ENCODE data around the gene ETV6.

The ETV6 gene

DNA sequence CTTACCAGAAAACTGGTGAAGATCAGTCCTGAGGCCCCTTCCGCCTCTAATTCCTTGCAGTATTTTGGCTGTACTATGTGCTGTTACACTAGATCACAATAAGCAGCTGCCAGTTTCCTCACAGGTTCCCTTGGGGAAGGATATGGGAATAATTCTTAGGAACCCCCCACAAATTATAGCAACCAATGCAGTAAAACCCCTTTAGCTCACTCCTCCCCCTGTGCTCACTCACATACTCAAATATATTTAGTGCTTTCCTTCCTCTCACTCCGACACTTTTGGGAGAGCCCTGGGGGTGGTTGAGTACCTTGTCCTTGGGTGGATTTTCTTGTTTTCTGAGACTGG is 162.7 kb downstream of the ETV6 start:
- DNase-seq, result no peak

DNA sequence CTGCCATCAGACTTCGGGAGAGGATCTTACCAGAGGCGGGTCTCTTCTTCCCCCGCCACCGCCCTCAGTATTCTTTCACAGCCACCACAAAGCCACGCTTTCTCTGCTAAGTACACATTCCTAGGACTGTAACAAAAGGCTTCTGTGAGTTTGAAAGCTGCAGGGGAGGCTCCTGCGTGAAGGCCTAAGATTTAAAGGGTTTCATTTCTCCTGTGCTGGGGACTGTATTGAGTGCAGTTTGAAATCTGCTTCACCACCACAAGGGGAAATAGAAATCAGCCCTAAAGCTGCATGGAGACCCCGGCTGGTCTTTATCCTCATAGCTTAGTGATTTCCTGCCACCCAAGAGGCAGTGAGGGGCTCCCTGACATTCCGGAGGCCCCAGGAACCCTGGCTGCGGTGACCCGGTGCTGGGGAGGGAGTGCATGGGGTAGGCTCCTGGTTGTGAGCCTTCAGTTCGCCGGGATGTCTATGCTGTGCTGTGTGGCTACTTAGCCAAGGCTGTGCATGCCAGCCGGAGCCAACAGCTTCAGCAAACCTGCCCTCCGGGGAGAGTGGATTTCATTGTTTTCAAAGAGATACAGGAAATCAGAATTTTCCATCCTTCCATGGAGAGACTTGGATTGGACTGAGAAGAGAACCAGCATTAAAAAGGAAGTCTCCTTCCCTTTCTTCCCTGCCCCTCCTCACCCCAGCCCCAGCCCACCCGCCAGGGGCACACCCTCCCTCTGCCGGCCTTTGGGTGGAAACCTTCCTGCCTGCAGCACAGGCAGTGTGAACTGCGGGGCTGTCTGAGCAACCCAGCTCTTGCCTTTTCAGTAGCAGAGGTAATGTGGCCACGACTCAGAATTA is 163.3 kb downstream of the ETV6 start:
- peak in 1 of 2 experiments; percentile 10 for DNase-seq

GRCh38 chr12:11813438-11813813 is 164.0 kb downstream of the ETV6 start:
- no peak for DNase-seq

DNA sequence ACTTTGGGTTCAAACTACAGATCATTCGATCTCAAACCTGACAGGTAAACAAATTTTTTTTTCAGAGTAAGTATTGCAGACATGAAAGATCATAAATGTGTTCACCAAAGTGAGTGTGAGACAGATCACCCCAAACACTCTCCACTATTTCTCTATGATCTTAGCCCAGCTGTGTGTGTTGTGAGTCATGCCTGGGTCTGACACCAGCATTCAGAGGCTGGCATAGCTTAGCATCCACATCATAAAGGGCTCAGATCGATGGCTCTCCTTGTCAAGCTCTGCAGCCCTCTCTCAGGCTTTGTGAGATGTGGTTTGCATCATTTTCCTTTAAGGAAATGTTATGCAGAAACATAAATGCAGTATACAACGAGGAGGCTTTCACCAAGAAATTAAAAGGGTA is 164.9 kb downstream of the ETV6 start:
- no peak for DNase-seq

DNA sequence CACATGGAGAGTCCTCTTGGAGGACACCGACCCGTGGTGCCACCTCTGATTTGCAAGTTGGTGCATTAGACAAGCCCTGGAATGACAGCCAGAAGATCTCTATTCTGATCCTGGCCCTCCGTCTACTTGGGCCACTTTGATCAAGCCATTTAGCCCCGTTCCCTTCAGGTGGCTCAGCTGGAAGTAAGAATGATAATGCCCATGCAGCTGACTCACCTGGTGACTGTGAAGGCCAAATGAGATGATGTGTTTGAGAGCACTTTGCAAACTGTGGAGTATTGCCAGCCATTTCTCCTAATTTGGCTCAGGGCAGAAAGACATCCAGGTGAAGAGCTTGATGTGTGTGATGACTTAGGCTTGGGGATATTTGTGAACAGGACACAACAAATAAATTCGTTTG is 165.9 kb downstream of the ETV6 start:
- DNase-seq, result no peak

DNA sequence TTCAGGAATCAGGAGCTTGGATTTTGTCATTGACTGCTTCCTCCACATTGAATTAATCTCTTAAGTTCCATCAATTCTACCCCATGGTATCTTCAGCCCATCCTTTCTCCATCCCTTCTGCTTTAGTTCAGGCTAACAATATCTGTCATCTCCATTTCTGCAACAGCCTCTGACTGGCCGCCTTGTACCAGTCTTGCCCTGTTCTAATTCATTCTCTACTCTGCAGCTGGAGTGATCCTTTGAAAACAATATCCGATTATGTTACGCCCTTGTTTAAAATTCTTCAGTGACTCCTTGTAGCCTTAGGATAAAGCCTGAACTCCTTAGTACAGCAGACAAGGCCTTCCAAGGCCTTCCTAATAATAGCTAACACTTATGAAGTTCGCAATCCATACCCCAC is 170.2 kb downstream of the ETV6 start:
- DNase-seq, result no peak

- no peak for DNase-seq
Observed at GRCh38 chr12:11820476-11820875, 171.0 kb downstream of the ETV6 start.

DNA sequence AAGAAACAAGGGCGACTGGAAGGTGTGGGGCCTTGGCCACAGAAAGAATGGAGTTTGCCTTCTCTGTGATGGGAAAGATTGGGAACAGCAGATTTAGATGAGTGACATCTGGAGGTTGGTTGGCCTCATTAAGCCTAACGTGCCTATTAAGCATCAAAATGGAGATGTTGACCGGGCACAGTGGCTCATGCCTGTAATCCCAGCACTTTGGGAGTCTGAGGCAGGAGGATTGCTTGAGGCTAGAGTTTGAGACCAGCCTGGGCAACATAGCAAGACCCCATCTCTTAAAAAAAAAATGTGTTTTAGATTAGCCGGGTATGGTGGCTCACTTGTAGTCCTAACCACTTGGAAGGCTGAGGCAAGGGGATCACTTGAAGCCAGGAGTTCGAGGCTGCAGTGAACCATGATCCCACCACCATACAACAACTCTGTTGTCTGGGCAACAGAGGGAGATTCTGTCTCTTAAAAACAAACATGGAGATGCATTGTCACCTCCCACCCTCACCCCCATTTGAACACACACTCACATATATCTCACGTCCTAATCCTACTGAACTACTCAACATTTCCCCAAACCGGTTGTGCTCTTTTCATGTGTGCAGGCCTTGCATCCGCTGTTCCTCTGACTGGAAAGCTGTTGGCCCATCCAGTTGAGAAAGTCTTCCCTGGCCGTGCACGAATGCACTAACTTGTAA is 172.1 kb downstream of the ETV6 start:
- no peak for DNase-seq

- DNase-seq, result no peak
Observed at GRCh38 chr12:11822081-11822834, 172.8 kb downstream of the ETV6 start.

DNA sequence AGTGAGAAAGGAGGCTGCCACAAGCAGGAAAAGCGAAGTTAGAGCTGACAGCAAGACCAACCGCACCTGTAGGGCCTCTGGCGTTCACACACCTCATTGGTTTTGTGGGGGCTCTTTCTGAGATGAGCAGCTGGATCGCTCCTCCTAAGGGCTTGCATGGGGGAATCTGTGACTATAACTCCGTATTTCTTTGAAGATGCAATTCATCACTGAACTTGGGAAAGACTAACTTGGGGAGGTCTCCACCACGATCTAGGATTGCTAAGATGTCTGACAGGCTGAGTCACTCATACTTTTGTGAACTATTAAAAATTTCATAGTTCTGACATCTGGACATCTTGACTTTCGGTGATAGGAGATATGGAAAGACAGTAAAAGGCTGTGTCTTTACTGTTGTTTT is 173.6 kb downstream of the ETV6 start:
- DNase-seq, result no peak

DNA sequence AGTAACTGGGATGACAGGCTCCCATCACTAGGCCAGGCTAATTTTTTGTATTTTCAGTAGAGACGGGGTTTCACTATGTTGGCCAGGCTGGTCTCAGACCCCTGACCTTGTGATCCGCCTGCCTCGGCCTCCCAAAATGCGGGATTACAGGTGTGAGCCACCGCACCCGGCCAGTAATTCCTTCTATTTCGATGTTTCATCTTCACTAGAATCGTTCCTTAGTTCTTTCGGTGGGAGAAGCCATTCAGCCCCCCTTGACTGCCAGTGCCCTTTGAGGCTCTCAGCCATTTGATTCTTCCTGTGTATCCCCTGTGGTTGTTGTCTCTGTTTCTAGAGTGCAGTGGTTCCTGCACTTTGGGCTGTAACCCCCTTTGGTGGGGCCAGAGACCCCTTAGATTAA is 174.1 kb downstream of the ETV6 start:
- DNase-seq, result no peak

DNA sequence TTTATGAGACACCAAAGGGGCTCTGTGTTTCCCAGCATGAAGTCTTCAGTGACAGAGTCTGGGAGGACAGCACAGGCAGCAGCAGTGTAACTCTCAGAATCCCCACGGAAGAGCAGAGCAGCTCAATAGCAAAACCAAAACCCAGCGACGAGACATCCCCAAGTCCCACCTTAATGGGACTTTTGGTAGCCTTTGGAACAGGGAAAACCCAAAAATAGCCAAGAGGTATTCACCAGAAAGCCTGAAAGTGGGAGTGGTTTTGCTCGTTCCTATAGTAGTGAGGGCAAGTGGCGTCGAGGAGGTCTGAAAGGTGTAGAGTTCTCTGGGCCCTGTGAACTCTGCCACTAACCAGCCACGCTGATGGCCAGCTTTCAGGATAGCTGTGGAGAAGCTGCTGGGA is 174.6 kb downstream of the ETV6 start:
- DNase-seq, result no peak

DNA sequence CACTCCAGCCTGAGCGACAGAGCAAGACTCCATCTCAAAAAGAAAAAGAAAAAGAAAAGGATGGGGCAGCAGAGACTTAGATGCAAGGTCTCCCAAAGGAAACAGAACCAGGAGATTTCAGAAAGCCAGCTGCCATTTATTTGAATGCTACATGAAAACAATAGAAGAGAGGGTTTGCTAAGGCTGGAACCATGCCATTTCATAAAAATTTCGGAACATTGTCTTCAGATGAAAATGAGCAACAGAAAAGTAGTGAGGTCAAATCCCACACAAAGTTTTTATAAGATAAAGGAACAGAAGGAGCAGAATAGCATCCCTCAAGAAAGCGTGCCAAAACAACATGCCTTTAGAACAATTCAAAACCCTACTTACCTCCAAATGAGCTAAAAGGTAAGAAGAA is 175.3 kb downstream of the ETV6 start:
- no peak for DNase-seq

- no peak for DNase-seq
Observed at GRCh38 chr12:11825278-11825677, 175.8 kb downstream of the ETV6 start.

GRCh38 chr12:11826574-11826973 is 177.1 kb downstream of the ETV6 start:
- DNase-seq, result no peak

GRCh38 chr12:11827091-11828061 is 177.9 kb downstream of the ETV6 start:
- DNase-seq, result no peak

- DNase-seq, result no peak
Observed at GRCh38 chr12:11829764-11830194, 180.3 kb downstream of the ETV6 start.

GRCh38 chr12:11830307-11830801 is 180.9 kb downstream of the ETV6 start:
- no peak for DNase-seq

DNA sequence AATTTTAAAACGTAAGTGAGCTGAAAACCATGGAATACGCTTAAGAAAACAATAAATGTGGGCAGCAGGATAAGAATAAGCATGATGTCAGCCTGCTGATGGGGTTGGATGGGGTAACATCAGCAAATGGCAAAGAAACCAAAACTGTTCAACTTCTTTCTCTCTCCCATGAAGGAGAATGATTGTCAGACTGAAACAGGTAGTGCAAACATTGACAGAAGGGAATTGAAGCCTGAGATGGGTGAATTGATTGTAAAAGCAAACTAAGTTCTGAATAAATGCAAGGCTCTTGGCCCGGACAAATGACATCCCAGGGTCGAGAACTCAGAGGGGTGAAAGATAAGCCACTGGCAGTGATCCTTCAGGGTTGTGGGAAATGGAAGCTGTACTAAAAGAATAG is 182.6 kb downstream of the ETV6 start:
- DNase-seq, result no peak

DNA sequence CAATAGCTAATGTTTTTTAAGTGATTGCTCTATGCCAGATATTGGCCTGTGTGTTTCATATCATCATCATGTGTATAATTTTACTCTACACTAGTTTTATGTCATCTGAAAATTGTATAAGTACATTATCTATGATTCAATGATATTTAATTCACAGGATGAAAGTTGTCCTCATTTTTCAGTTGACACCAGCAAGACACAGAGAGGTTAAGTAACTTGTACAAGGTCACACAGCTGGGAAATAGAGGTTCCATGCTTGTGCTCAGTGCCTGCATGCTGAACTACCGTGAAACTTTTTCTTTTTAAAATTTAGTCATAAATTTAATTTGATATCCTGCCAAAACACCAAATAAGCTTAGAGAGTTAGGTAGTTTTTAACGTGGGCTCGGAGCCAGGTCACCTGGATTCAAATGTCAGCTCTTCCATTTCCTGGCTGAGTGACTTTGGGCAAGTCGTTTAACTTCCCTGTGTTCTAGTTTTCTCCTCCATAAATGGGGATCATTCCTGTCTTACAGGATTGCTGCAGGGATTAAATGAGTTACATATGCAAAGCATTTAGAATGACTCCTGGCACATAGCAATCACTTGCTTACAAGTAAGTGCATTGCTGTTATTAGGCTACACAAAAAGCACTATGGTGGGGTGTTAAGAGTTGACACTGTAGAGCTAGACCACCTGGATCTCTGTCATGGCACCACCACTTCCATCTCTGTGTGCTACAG is 183.9 kb downstream of the ETV6 start:
- no peak for DNase-seq

DNA sequence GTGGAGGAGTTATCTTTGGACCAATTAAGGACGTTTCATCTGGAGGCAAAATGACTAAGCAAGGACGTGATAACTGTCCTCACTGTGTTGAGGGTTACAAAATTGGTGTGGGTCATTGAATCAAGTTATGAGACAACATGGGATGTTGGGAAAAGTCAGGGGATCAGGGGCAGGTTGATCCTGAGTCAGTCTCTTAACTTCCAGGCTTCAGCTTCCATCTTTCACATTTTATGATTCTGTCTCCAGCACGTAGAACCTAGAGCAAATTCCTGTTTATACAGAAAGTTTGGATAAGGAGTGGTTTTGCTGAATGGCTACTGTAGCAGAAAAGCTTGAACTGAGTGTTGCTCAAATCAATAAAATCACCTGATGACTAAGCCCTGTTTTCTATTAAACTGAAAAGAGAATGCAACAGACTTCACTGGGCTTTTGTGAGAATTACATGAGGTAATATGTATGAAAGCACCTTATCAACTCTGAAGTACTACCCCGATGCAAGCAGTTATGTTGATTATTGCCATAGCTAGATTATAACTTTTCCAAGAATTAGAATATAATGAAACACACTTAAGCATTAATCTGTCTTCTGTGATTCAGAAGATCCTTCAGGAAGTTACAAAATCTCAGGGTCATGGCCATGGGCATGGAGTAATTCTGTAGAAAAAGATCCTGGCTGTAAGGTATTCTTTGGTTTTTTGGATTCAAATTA is 184.8 kb downstream of the ETV6 start:
- no peak for DNase-seq
